Measurements from ENCODE around the gene ZNF880.

- TF ChIP-seq CTCF (conservative IDR thresholded peaks at IDR 0.05; ENCODE audit: low read depth, low read length): no peak
- no peak for TF ChIP-seq EZH2 (IDR thresholded peaks at IDR 0.05; ENCODE audit: low read length, unreplicated experiment)
- TF ChIP-seq EZH2phosphoT487 (IDR thresholded peaks at IDR 0.05; ENCODE audit: borderline replicate concordance, low read length): no peak
These were observed 603 bp downstream of the ZNF880 start for GRCh38 chr19:52370341-52370710.

Measured in PC-3 (cell line).